Measurements from ENCODE around the gene OSBPL9.

OSBPL9 gene

DNA sequence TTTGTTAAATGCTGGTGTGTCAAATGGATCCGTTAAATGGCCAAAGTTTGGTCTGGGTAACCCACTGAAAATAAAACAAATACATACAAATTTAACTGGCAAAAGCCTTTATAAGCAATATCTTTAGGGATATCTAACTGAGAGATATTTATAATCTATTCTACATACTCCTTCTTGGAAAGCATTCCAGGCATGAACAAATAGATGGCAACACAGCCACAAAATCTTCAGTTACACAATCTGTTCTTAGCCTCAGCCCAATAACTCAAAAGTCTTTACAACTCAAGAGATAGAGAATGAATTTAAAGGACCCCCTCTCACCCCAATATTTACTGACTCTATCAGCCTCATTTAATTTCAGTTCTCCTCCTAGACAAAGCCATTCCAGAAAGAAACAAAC, 202.9 kb downstream of the OSBPL9 start:
- ATAC-seq (ENCODE audit: low read depth) (no peak), DNase-seq (ENCODE audit: low spot score) (no peak)
- H3K4me3 ChIP-seq (ENCODE audit: severe bottlenecking) = no peak overlapping the region
- H3K9me3 ChIP-seq (ENCODE audit: severe bottlenecking) = no peaks in the 10 kb centered on the region
- H3K27ac ChIP-seq (ENCODE audit: poor library complexity, severe bottlenecking) = no peak overlapping the region
- TF ChIP-seq, protein P1, sequence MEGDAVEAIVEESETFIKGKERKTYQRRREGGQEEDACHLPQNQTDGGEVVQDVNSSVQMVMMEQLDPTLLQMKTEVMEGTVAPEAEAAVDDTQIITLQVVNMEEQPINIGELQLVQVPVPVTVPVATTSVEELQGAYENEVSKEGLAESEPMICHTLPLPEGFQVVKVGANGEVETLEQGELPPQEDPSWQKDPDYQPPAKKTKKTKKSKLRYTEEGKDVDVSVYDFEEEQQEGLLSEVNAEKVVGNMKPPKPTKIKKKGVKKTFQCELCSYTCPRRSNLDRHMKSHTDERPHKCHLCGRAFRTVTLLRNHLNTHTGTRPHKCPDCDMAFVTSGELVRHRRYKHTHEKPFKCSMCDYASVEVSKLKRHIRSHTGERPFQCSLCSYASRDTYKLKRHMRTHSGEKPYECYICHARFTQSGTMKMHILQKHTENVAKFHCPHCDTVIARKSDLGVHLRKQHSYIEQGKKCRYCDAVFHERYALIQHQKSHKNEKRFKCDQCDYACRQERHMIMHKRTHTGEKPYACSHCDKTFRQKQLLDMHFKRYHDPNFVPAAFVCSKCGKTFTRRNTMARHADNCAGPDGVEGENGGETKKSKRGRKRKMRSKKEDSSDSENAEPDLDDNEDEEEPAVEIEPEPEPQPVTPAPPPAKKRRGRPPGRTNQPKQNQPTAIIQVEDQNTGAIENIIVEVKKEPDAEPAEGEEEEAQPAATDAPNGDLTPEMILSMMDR (IDR thresholded peaks at IDR 0.05; ENCODE audit: poor library complexity, severe bottlenecking) = no peak
- peaks cover 86% of the 10 kb centered on the region for H3K36me3 ChIP-seq (ENCODE audit: low read depth)
- no peaks in the 10 kb centered on the region for H3K27me3 ChIP-seq (ENCODE audit: insufficient read depth, poor library complexity, severe bottlenecking)
- H3K4me1 ChIP-seq (ENCODE audit: insufficient read depth, poor library complexity, severe bottlenecking) = no peaks in the 10 kb centered on the region

DNA sequence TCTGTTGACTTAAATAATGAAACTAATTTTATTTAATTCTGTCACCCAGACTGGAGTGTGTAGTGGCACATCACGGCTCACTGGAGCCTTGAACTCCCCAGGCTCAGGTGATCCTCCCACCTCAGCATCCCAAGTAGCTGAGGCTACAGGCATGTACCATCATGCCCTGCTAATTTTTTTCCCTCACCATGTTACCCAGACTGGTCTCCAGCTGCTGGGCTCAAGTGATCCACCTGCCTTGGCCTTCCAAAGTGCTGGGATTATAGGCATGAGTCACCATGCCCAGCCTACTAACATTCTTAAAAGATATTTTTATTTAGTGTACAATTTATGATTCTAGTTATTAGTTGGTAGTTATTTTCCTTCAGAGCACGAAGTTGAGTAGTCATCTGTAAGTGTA, 212.2 kb downstream of the OSBPL9 start:
- TF ChIP-seq, protein P1 (IDR thresholded peaks at IDR 0.05; ENCODE audit: poor library complexity, severe bottlenecking) = no peak
- DNase-seq (ENCODE audit: low spot score) (no peak), ATAC-seq (ENCODE audit: low read depth) (peak; percentile 81)
- H3K4me3 ChIP-seq (ENCODE audit: severe bottlenecking) = no peak overlapping the region
- no peaks in the 10 kb centered on the region for H3K27me3 ChIP-seq (ENCODE audit: insufficient read depth, poor library complexity, severe bottlenecking)
- peak overlapping the region; percentile 12 for H3K27ac ChIP-seq (ENCODE audit: poor library complexity, severe bottlenecking)
- peaks cover 91% of the 10 kb centered on the region for H3K36me3 ChIP-seq (ENCODE audit: low read depth)
- no peaks in the 10 kb centered on the region for H3K9me3 ChIP-seq (ENCODE audit: severe bottlenecking)
- peaks cover 7% of the 10 kb centered on the region for H3K4me1 ChIP-seq (ENCODE audit: insufficient read depth, poor library complexity, severe bottlenecking)

- Histone ChIP-seq H3K36me3 (ENCODE audit: low read depth) (peaks cover 85% of the 10 kb centered on the region), H3K4me3 (ENCODE audit: severe bottlenecking) (no peak overlapping the region), H3K27ac (ENCODE audit: poor library complexity, severe bottlenecking) (no peak overlapping the region), H3K9me3 (ENCODE audit: severe bottlenecking) (no peaks in the 10 kb centered on the region), H3K4me1 (ENCODE audit: insufficient read depth, poor library complexity, severe bottlenecking) (peaks cover 7% of the 10 kb centered on the region), H3K27me3 (ENCODE audit: insufficient read depth, poor library complexity, severe bottlenecking) (no peaks in the 10 kb centered on the region)
- TF ChIP-seq, protein P1 (IDR thresholded peaks at IDR 0.05; ENCODE audit: poor library complexity, severe bottlenecking) = no peak
- ATAC-seq (ENCODE audit: low read depth) (no peak), DNase-seq (ENCODE audit: low spot score) (no peak)
Observed at GRCh38 chr1:51833700-51834099, 216.8 kb downstream of the OSBPL9 start.

DNA sequence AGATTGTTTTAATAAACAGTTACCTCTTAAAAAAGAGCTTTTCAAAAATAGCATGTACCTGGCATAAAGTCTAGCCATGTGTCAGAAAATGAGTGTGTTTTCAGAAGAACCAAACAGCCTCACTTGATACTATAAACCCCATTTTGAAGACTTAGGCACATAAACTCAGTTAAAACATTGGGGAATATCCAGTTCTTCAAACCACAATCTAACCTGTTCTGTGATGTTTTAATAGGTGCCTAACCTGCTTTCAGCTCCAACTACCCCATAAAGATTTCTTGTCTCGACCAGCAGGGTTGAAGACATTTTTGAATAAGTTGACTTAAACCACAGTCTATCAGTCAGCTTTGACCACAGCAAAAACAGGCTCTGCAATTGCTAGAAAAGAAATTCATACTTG, 220.4 kb downstream of the OSBPL9 start:
- Histone ChIP-seq H3K27ac (ENCODE audit: poor library complexity, severe bottlenecking) (no peak overlapping the region), H3K4me3 (ENCODE audit: severe bottlenecking) (no peak overlapping the region), H3K9me3 (ENCODE audit: severe bottlenecking) (no peaks in the 10 kb centered on the region), H3K27me3 (ENCODE audit: insufficient read depth, poor library complexity, severe bottlenecking) (no peaks in the 10 kb centered on the region), H3K36me3 (ENCODE audit: low read depth) (peaks cover 78% of the 10 kb centered on the region), H3K4me1 (ENCODE audit: insufficient read depth, poor library complexity, severe bottlenecking) (peaks cover 3% of the 10 kb centered on the region)
- ATAC-seq (ENCODE audit: low read depth) (no peak), DNase-seq (ENCODE audit: low spot score) (no peak)
- TF ChIP-seq, protein P1 (IDR thresholded peaks at IDR 0.05; ENCODE audit: poor library complexity, severe bottlenecking) = no peak

Data from RWPE2 (cell line).